ENCODE results near the gene IPO7.

The IPO7 gene

GRCh38 chr11:9490376-9490775 lies 105.9 kb downstream of the IPO7 start:
- no peak for DNase-seq (ENCODE audit: low read depth in 2 of 2)

GRCh38 chr11:9493492-9493891 lies 109.0 kb downstream of the IPO7 start:
- no peak for DNase-seq (ENCODE audit: low read depth in 2 of 2)

DNA sequence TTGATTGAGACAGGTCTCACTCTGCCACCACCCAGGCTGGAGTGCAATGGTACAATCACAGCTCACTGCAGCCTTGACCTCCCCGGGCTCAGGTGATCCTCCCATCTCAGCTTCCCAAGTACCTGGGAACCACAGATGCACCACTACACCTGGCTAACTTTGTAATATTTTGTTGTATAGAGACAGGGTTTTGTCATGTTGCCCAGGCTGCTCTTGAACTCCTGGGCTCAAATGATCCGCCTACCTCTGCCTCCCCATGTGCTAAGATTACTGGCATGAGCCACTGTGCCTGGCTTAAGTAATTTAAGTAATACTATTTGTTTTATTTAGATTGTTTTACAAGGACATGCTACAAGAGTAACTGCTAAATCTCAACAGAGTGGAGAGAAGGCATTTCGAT lies 109.9 kb downstream of the IPO7 start:
- DNase-seq (ENCODE audit: low read depth in 2 of 2): no peak

DNA sequence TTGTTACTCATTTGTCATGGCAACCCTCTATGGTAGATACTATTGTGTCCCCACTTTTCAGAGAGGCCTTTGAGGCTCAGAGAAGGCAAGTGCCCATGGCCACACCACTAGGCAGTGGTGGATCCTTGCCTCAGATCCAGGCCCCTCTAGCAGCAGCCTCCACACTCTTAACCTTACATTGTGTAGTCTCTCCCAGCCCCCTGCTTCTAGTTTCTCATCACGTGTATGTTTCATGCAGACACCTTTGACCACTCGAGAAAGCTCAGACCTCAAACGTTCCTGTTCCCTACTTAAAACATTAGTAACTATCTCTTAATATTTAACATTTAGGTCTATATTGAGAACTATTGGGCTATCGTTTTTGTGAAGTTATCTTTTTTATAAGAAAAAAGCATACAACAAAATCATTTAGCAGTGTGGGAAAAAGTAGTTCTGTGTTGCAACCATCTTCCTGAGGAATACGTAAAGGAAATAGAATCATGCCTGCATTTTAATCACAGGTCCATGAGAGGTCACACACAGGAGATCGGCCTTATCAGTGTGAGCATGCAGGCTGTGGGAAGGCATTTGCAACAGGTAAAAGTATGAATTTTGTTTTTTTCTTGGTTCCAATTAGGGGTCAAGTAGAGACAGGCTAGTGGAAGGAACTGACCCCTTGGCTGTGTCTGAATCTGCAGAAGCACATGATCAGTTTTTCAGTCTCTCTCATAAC lies 111.5 kb downstream of the IPO7 start:
- DNase-seq (ENCODE audit: low read depth in 2 of 2): no peak
